HG03280 (cell line): ENCODE results near the gene MTX2.
"Not testable (repeated sequence)": the region's sequence is repeated elsewhere in the genome, so short reads cannot be mapped to it uniquely, and the experiment has no call there.

Experiments
- ATAC-seq: cut with Tn5 transposase; IDR thresholded peaks from one replicate; pipeline ENCODE4 v1.9.1; 2021; ENCODE audit warnings: mild to moderate bottlenecking, moderate library complexity; ENCODE audit not compliant: unreplicated experiment

The MTX2 gene

DNA sequence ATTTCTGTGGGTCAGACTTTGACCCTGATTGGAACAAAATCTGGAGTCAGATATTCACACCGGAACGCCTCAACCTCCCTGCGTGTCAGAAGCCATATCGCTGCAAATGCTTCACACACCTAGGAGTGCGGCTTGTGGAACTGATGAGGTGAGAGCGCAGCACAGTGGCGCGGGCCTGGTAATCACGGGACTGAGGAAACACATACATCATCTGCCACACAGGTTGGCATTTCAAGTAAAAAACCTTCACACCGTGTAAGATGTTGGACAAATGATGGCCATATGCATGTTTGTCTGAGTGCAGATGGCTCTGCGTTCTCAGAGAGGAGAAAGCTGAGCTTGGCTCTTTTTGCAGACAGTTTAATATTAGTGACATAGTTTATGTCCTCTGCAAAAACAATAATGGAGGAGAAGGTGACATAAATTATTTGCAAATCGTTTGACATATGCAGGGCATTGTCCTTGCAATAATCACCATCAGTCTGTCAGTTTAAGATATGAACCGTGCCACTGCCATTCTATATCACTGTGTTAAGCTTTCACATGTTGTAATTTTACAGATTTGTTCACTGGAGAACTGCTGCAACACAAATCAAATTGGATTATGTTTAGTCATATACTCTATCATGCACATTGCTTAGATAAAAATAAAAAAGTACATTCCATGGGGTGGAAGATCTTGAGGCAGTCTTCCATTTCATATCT, 101.4 kb downstream of the MTX2 start:
- ATAC-seq: no peak

DNA sequence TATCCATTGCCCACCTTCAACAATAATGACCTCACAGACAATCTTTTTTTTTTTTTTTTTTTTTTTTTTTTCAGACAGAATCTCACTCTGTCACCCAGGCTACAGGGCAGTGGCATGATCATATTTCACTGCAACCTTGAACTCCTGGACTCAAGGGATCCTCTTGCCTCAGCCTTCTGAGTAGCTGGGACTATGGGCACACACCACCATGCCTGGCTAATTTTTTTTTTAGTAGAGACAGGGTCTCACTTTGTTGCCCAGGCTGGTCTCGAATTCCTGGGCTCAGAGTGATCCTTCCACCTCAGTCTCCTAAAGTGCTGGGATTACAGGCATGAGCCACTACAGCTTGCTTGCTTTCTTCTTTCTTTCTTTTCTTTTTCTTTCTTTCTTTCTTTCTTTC, 103.9 kb downstream of the MTX2 start:
- ATAC-seq: not testable (repeated sequence)

DNA sequence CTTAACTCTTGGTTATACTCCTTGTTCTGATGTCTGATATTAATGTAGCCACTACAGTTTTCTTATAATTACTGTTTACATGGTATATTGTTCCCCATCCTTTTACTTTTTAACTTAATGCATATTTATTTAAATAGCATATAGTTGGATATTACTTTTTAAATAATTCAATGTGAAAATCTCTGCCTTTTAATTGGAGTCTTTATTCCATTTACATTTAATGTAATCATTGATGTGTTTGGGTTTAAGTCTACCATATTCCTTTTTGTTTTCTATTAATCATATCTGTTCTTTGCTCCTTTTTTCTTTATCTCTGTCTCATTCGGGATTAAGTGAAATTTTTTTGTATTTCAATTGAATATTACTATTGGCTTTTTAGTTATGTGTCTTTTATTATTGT, 109.1 kb downstream of the MTX2 start:
- no peak for ATAC-seq

DNA sequence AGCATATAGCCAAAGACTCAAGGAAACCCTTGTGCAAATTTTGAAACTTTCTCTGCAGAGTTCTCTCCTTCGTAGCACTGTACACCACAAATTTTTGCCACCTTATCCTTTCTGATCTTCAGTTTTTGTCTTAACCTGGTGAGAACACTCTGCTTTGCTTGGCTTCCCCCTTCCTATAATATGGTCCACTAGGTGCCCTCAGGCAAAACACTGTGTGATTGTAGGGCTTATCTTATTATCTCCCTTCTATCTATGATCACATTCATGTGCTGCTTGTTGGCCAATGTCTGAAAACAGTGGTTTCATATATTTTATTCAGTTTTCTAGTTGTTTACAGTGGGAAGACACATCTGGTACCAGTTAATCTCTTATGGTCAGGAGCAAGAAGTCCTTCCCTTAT, 111.1 kb downstream of the MTX2 start:
- no peak for ATAC-seq

DNA sequence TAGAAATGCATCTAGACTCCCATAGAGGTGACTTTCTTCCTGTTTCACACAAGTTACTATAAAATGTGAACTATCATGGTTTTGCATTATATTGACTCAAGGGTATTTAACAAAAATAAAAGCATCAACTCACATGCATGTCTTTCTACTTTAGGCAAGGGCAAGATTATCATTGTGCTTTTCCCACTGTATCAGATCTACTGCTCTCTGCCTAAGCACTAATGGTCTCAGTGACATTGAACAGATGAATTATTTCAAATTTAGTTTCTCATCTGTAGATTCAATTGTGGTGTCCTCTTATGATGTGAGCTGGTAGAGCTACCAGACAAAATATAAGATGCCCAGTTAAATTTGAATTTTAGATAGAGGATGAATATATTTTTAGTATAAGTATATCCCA, 113.9 kb downstream of the MTX2 start:
- no peak for ATAC-seq

DNA sequence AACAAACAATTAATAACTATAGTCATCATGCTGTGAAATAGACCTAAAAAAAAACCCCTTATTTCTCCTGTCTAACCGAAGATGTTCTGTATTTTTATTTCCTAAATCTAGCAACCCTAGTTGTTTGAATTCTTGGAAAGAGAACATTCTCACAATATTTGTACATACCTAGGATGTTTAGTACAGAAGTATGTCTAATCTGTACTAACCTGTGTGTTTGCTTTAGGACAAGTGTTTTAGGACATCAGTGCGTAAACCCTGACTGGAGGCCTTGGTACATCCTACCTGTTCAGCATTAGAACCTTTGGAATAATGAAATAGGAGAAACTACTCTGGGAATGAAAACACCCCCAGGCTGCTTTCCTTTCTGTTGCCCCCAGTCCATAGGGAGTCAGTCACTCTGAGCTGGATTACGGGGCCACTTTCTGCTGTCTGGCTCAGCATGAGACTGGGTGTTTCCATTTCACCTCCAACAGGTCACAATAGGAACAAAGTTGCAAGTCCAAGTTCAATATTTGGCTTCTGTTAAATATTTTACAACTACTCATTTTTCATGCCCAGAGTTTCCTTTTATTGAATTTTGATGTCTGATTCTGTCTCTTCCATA, 114.7 kb downstream of the MTX2 start:
- ATAC-seq: no peak

DNA sequence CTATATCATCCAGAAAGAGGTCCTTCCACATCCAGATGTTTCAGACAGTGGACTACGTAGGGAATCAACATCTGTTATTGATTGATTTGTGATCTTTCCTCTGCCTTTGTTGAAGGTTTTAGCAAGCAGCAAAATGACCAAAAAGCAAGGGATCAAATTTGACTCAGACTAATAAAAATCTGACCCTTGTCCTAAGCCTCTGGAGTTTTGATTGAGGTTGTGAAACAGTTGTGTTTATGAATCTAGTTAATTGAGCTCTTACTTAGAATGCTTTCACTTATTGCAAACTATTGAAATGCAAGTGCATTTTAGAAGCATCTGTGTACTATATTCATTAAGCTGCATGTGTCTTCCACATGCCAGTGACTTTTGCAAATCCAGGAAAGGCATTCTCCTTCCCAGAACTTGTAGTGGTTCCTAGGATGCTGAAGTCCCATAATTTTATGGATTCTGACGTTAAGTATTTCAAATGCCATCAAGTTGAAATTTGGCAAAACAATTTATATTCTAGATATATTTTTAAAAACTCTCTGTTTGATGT, 116.0 kb downstream of the MTX2 start:
- ATAC-seq: no peak

DNA sequence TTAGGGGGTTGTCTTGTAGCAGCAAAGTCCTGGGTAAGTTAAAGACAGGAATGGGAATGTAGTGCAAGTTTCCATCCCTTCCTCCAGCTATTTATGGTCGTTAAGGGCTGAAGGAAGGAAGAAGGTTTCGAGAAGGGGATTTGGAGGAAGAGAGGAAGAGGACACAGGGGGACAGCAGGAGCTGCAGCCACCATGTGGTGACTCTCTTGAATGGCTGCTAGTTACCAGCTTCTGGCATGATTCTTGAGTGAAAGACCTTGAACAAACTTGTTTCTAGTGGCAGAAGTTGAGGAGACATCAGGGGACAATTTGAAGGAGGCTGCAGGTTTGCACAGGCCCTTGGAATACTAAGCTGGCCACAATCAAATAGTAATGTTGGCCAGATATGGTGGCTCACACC, 116.6 kb downstream of the MTX2 start:
- no peak for ATAC-seq
